Tibial nerve (tissue), 4 donors: Measurements from ENCODE around the gene FANK1. TPM values are rescaled to one million over a fixed set of nuclear protein-coding genes. Genes with fewer than 3 reads are reported as not detected.

Experiments used
- DNase-seq, 2 donors: peaks; one replicate each; pipeline ENCODE4 v3.0.0-alpha.2; 2019; ENCODE audit warnings: low spot score in 2 of 2
- H3K27ac ChIP-seq, 4 donors: fragments of 200-600 bp; sonication (generic) in 3 of 4; one replicate each; pipeline ENCODE4 v1.5.1; 2017 to 2019; ENCODE audit warnings: mild to moderate bottlenecking in 1 of 4
- H3K27me3 ChIP-seq, 2 donors: fragments of 200-600 bp; sonication (generic) in 1 of 2; one replicate each; pipeline versions ENCODE4 v1.5.1 to v1.6.0; 2017 to 2019
- H3K36me3 ChIP-seq, 3 donors: fragments of 200-600 bp; sonication (generic); one replicate each; pipeline ENCODE4 v1.5.1; 2018 to 2019
- H3K4me1 ChIP-seq, 4 donors: fragments of 200-600 bp; sonication (generic) in 3 of 4; one replicate each; pipeline ENCODE4 v1.5.1; 2017 to 2019
- H3K4me3 ChIP-seq, 4 donors: fragments of 200-600 bp; sonication (generic) in 3 of 4; one replicate each; pipeline ENCODE4 v1.5.1; 2017 to 2019; ENCODE audit warnings: mild to moderate bottlenecking in 1 of 4, moderate library complexity in 1 of 4
- H3K9me3 ChIP-seq, 4 donors: fragments of 200-600 bp; sonication (generic) in 3 of 4; one replicate each; pipeline ENCODE4 v1.5.1; 2017 to 2019
- CTCF ChIP-seq, 5 experiments: fragments of 200-600 bp in 3 of 5; fragments of 450-650 bp in 2 of 5; sonication (generic) in 3 of 5; IDR thresholded peaks; one replicate each; pipeline ENCODE4 v1.5.1; 2016 to 2019; ENCODE audit warnings: antibody characterized with exemption in 5 of 5, mild to moderate bottlenecking in 3 of 5, moderate library complexity in 2 of 5
- EP300 ChIP-seq, 2 donors: sonication (generic); formaldehyde crosslinking; IDR thresholded peaks; one replicate each; pipeline ENCODE4 v1.6.1; 2017; ENCODE audit warnings: antibody characterized with exemption in 2 of 2, mild to moderate bottlenecking in 1 of 2
- POLR2A ChIP-seq, 2 donors: fragments of 450-650 bp; IDR thresholded peaks; one replicate each; pipeline ENCODE4 v1.6.1; 2017; ENCODE audit warnings: antibody characterized with exemption in 2 of 2, mild to moderate bottlenecking in 2 of 2, moderate library complexity in 2 of 2
- WGBS, 2 donors: methylation state at CpG; one replicate each; pipeline ENCODE4 v1.1.5; 2018; 5-methylcytosine and 5-hydroxymethylcytosine counted together
- total RNA-seq, 4 donors: library from RNA; depleted of rRNA; stranded (reverse); fragments of >200 nt; gene quantifications; one replicate each; pipeline ENCODE4 v1.1.0, GENCODE V29; 2016

FANK1 gene
- total RNA-seq, 4 donors from 2014 or later = 0.59 to 6.6 (median 3.4) TPM

- WGBS, 2 donors = 54 to 66% methylated on average over 1 of the region's 1 CpG
- Histone ChIP-seq H3K9me3 (peaks cover 0 to 35% (median 4%) of the 10 kb centered on the region in 4 donors), H3K4me1 (no peaks in the 10 kb centered on the region), H3K27ac (no peak overlapping the region), H3K27me3 (no peaks in the 10 kb centered on the region), H3K4me3 (no peak overlapping the region), H3K36me3 (no peaks in the 10 kb centered on the region)
- no peak for TF ChIP-seq POLR2A (IDR thresholded peaks at IDR 0.05)
- TF ChIP-seq EP300 (IDR thresholded peaks at IDR 0.05) = no peak
- TF ChIP-seq CTCF (IDR thresholded peaks at IDR 0.05) = no peak
- DNase-seq = no peak
These were observed 131.3 kb downstream of the FANK1 start for GRCh38 chr10:126027692-126028091.

- 88 to 92% methylated on average over 3 of the region's 3 CpGs for WGBS, 2 donors
- peaks cover 0 to 50% (median 8%) of the 10 kb centered on the region in 4 donors for H3K9me3 ChIP-seq
- no peaks in the 10 kb centered on the region for H3K27me3 ChIP-seq
These were observed 133.6 kb downstream of the FANK1 start for GRCh38 chr10:126029999-126030398.

GRCh38 chr10:126034586-126034985, 138.2 kb downstream of the FANK1 start:
- H3K4me3 ChIP-seq = no peak overlapping the region
- TF ChIP-seq POLR2A (IDR thresholded peaks at IDR 0.05) (no peak), EP300 (IDR thresholded peaks at IDR 0.05) (no peak), CTCF (IDR thresholded peaks at IDR 0.05) (no peak)
- 94 to 95% methylated on average over 2 of the region's 2 CpGs for WGBS, 2 donors
- no peak for DNase-seq
- H3K9me3 ChIP-seq = peaks cover 0 to 20% (median 4%) of the 10 kb centered on the region in 4 donors
- no peak overlapping the region for H3K27ac ChIP-seq
- H3K27me3 ChIP-seq = no peaks in the 10 kb centered on the region
- no peaks in the 10 kb centered on the region for H3K36me3 ChIP-seq
- H3K4me1 ChIP-seq = no peaks in the 10 kb centered on the region

More at GRCh38 chr10:126029999-126030398, 133.6 kb downstream of the FANK1 start:
- no peaks in the 10 kb centered on the region for H3K36me3 ChIP-seq
- no peaks in the 10 kb centered on the region for H3K4me1 ChIP-seq
- no peak overlapping the region for H3K27ac ChIP-seq
- DNase-seq = no peak
- no peak overlapping the region for H3K4me3 ChIP-seq
- TF ChIP-seq EP300 (IDR thresholded peaks at IDR 0.05) (no peak), POLR2A (IDR thresholded peaks at IDR 0.05) (no peak), CTCF (IDR thresholded peaks at IDR 0.05) (no peak)

GRCh38 chr10:126036515-126036914, 140.2 kb downstream of the FANK1 start:
- TF ChIP-seq CTCF (IDR thresholded peaks at IDR 0.05) (no peak), EP300 (IDR thresholded peaks at IDR 0.05) (no peak), POLR2A (IDR thresholded peaks at IDR 0.05) (no peak)
- 84 to 85% methylated on average over 5 of the region's 5 CpGs for WGBS, 2 donors

GRCh38 chr10:126037946-126038345, 141.6 kb downstream of the FANK1 start:
- no peak overlapping the region for H3K4me3 ChIP-seq
- TF ChIP-seq EP300 (IDR thresholded peaks at IDR 0.05) (no peak), POLR2A (IDR thresholded peaks at IDR 0.05) (no peak), CTCF (IDR thresholded peaks at IDR 0.05) (no peak)
- no peaks in the 10 kb centered on the region for H3K36me3 ChIP-seq
- DNase-seq = no peak
- peaks cover 0 to 14% (median 4%) of the 10 kb centered on the region in 4 donors for H3K4me1 ChIP-seq
- H3K27me3 ChIP-seq = no peaks in the 10 kb centered on the region
- peaks cover 0 to 12% (median 4%) of the 10 kb centered on the region in 4 donors for H3K9me3 ChIP-seq
- no peak overlapping the region for H3K27ac ChIP-seq
- WGBS, 2 donors = 82 to 90% methylated on average over 10 of the region's 10 CpGs

More at GRCh38 chr10:126036515-126036914, 140.2 kb downstream of the FANK1 start:
- H3K27me3 ChIP-seq = no peaks in the 10 kb centered on the region
- peaks cover 0 to 2% (median 0%) of the 10 kb centered on the region in 4 donors for H3K4me1 ChIP-seq
- no peak overlapping the region for H3K27ac ChIP-seq
- peaks cover 0 to 17% (median 4%) of the 10 kb centered on the region in 4 donors for H3K9me3 ChIP-seq
- no peak overlapping the region for H3K4me3 ChIP-seq
- no peak for DNase-seq
- H3K36me3 ChIP-seq = no peaks in the 10 kb centered on the region
